Measurements from ENCODE around the gene AUTS2. TPM values are rescaled to one million over a fixed set of nuclear protein-coding genes. Genes with fewer than 3 reads are reported as not detected.

Gene AUTS2
- total and polyA plus RNA-seq, 2 of the 8 experiments (the other 6 are each of a cell fraction or from before 2014, with no cell fraction given), result 25.9 to 101 TPM

GRCh38 chr7:69683002-69683401, 84.7 kb downstream of the AUTS2 start:
- H3K27me3 ChIP-seq (replicated peaks in 1 of 4; ENCODE audit: control insufficient read depth in 3 of 4, extremely low read depth in 1 of 4, insufficient read depth in 3 of 4, low read length in 3 of 4), result no peaks in the 10 kb centered on the region
- 83% methylated on average over 8 of the region's 8 CpGs; no CpG with 5 or more reads in 1 of the 2 experiments for WGBS, 2 experiments (ENCODE audit: extremely low coverage in 1 of 2, insufficient coverage in 1 of 2, insufficient read length in 1 of 2, insufficient replicate concordance in 2 of 2, low coverage in 1 of 2, low lambda C conversion rate in 2 of 2, missing lambda C conversion rate in 1 of 2)
- no peak overlapping the region for H2AK5ac ChIP-seq (ENCODE audit: low read depth, low read length)

More at GRCh38 chr7:69683002-69683401, 84.7 kb downstream of the AUTS2 start:
- no peak overlapping the region for H2BK5ac ChIP-seq (ENCODE audit: low read depth, low read length)
- no peak overlapping the region for H3K27ac ChIP-seq (ENCODE audit: low read depth, low read length)
- H3K23me2 ChIP-seq (ENCODE audit: low read depth, low read length), result no peaks in the 10 kb centered on the region
- H2BK15ac ChIP-seq (ENCODE audit: low read length), result no peak overlapping the region
- H4K91ac ChIP-seq (replicated peaks; ENCODE audit: insufficient read length, low read length), result no peak overlapping the region
- H3K9me3 ChIP-seq (ENCODE audit: insufficient read depth in 2 of 2, low read depth in 1 of 2, low read length in 1 of 2), result no peaks in the 10 kb centered on the region
- no peak overlapping the region for H3K4ac ChIP-seq (replicated peaks; ENCODE audit: insufficient read length, low read depth, low read length)
- no peak overlapping the region for H3K23ac ChIP-seq (ENCODE audit: insufficient read length)
- no peak overlapping the region for H3K14ac ChIP-seq (ENCODE audit: insufficient read length)
- no peaks in the 10 kb centered on the region for H3K36me3 ChIP-seq (ENCODE audit: control insufficient read depth in 2 of 4, insufficient read depth in 4 of 4, low read length in 3 of 4)
- FAIRE-seq, result no peak
- no peak overlapping the region for H4K8ac ChIP-seq (ENCODE audit: extremely low read depth, insufficient read depth, low read length)
- DNase-seq (ENCODE audit: low read depth in 1 of 2, low spot score in 2 of 2), result no peak
- no peaks in the 10 kb centered on the region for H3K79me1 ChIP-seq (ENCODE audit: low read depth, low read length)
- H3K18ac ChIP-seq (ENCODE audit: extremely low read depth, low read length), result no peak overlapping the region
- no peak overlapping the region for H3K9ac ChIP-seq (replicated peaks in 1 of 4; ENCODE audit: extremely low read depth in 1 of 4, low read depth in 3 of 4, low read length in 3 of 4)
- H3K4me2 ChIP-seq (ENCODE audit: insufficient read depth in 1 of 2, low read depth in 2 of 2, low read length in 2 of 2), result no peak overlapping the region
- H4K20me1 ChIP-seq (replicated peaks in 1 of 2; ENCODE audit: control insufficient read depth in 1 of 2, insufficient read depth in 2 of 2, low read length in 2 of 2), result no peaks in the 10 kb centered on the region
- TF ChIP-seq, protein P1, sequence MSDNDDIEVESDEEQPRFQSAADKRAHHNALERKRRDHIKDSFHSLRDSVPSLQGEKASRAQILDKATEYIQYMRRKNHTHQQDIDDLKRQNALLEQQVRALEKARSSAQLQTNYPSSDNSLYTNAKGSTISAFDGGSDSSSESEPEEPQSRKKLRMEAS (IDR thresholded peaks at IDR 0.05), result peak; percentile 59
- TF ChIP-seq YY1 (IDR thresholded peaks at IDR 0.05; ENCODE audit: low read depth, low read length), result peak; percentile 84
- TF ChIP-seq HDAC6 (IDR thresholded peaks at IDR 0.05; ENCODE audit: low read depth, low read length), result no peak
- 0 out of 2 replicates have a peak, but pooled peaks have one; percentile 37 for TF ChIP-seq E2F6 (IDR thresholded peaks at IDR 0.05)
- no peak for TF ChIP-seq SP1 (IDR thresholded peaks at IDR 0.05; ENCODE audit: low read depth, low read length)
- H3K4me3 ChIP-seq (ENCODE audit: extremely low read depth in 1 of 4, insufficient read depth in 2 of 4, low read depth in 3 of 4, low read length in 4 of 4), result no peak overlapping the region
- H3K79me2 ChIP-seq (ENCODE audit: control insufficient read depth in 1 of 2, insufficient read depth in 2 of 2, low read length in 2 of 2), result no peaks in the 10 kb centered on the region
- no peak overlapping the region for H4K5ac ChIP-seq (ENCODE audit: insufficient read length, low read depth, low read length)
- peaks cover 0 to 5% (median 4%) of the 10 kb centered on the region in 4 experiments; a peak in 3 of 7 replicates for H3K4me1 ChIP-seq (replicated peaks in 1 of 4; ENCODE audit: control insufficient read depth in 3 of 4, insufficient read depth in 4 of 4, low read length in 3 of 4)
- no peak overlapping the region for H2BK12ac ChIP-seq (ENCODE audit: low read depth, low read length)
- CTCF ChIA-PET (ENCODE audit: partially characterized antibody), result interaction anchor here (0.6 to 1.1 kb wide), 2 partner anchors 18 to 31 kb away, joined by 3 read pairs; no protein-coding TSS in a partner anchor
- H2AFZ ChIP-seq (ENCODE audit: low read length), result no peak overlapping the region
- 0 out of 2 replicates have a peak overlapping the region, but pooled peaks have one; percentile 55 for H2BK20ac ChIP-seq (ENCODE audit: low read length)
- no peak overlapping the region for H2BK120ac ChIP-seq (replicated peaks; ENCODE audit: low read depth, low read length)
- POLR2A ChIA-PET (ENCODE audit: partially characterized antibody), result interaction anchor here (1.0 kb wide), 1 partner anchor 22 kb away, joined by 3 read pairs; no protein-coding TSS in a partner anchor
- H3K56ac ChIP-seq (replicated peaks; ENCODE audit: insufficient read length, low read depth, low read length), result no peak overlapping the region
